Fibroblast of skin of abdomen (primary cell): ENCODE measurements around the gene THAP3.
"Not testable (repeated sequence)": the region's sequence is repeated elsewhere in the genome, so short reads cannot be mapped to it uniquely, and the experiment has no call there.

Source experiments
- DNase-seq: peaks from one replicate; pipeline ENCODE4 v3.0.0-alpha.2; 2013

The THAP3 gene

DNA sequence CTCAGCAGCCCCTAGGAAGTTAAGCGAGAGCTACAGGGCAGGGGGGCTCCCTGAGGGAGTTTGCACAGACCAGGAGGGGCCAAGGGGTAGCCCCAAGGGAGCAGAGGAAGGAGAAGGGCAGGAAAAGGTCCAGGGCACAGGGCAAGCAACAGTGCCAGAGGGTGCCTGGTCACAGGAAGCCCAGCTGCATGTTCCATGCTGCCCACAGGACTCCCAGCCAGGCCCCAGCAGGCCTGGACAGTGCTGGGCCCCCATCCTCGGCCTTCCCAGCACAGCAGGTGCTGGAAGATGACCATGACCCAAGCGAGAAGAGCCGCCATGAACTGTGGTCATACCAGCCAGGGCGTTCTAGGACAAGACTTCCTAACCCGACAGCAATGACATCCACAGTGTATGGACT is 33.0 kb upstream of the THAP3 start:
- no peak for DNase-seq

DNA sequence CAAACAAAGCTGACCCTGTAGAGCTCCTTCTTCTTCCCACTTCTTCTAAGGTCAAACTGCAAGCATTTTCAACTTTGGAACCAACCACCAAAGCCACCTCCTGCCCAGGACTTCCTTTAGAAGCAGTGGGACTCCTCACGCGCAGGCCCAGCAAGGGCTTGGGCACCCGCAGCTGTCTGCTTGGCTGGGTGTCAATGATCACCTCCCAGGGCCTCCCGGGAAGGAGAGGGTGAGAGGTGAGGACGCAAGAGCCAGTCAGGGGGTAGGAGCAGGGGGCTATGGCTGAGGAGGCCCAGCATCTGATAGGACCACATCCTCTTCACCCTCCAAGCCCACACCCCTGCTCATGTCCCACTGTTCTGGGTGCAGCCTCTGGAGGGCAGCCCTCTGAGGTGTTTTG is 32.2 kb upstream of the THAP3 start:
- no peak for DNase-seq

- DNase-seq, result no peak
Observed at GRCh38 chr1:6592865-6593593, 31.6 kb upstream of the THAP3 start.

GRCh38 chr1:6593810-6594209 is 30.9 kb upstream of the THAP3 start:
- no peak for DNase-seq

DNA sequence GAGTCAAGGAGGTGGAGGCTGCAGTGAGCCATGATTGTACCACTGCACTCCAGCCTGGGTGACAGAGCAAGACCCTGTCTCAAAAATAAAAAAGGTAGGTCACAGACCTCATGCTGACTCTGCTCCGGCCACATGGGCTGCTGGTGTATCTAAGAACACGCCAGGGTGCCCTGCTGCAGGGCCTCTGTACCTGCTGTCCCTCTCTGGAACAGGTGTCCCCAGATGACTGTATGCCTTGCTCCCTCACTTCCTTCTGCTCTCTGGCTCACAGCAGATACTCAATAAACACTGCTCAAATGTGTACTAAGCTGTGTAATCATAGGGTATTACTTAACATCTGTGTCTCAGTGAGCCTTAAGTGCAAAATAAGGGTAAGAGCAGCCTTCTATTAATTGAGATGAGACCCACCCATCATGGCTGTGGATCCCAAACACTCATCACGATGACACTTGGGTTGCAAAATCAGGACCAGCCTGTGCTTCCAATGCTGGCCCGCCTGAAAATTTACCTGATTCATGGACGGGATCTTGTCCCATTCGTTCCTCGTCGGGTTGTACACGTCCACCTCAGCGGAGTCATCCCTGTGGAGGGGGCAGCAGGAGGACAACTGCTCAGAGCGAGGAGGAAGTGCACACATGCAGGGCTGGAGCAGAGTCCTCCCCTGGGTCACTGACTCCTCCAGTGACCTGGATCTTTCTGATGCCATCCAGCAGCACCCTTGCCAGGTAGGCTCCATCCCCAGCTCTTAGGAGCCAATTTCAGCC is 29.5 kb upstream of the THAP3 start:
- DNase-seq, result no peak

- DNase-seq, result no peak
Observed at GRCh38 chr1:6596351-6596750, 28.3 kb upstream of the THAP3 start.

- no peak for DNase-seq
Observed at GRCh38 chr1:6596886-6597776, 27.5 kb upstream of the THAP3 start.

- DNase-seq, result no peak
Observed at GRCh38 chr1:6597777-6598131, 26.9 kb upstream of the THAP3 start.

GRCh38 chr1:6599141-6599975 is 25.3 kb upstream of the THAP3 start:
- DNase-seq, result no peak

GRCh38 chr1:6599991-6600390 is 24.7 kb upstream of the THAP3 start:
- not testable (repeated sequence) for DNase-seq

- DNase-seq, result no peak
Observed at GRCh38 chr1:6600410-6601048, 24.1 kb upstream of the THAP3 start.

DNA sequence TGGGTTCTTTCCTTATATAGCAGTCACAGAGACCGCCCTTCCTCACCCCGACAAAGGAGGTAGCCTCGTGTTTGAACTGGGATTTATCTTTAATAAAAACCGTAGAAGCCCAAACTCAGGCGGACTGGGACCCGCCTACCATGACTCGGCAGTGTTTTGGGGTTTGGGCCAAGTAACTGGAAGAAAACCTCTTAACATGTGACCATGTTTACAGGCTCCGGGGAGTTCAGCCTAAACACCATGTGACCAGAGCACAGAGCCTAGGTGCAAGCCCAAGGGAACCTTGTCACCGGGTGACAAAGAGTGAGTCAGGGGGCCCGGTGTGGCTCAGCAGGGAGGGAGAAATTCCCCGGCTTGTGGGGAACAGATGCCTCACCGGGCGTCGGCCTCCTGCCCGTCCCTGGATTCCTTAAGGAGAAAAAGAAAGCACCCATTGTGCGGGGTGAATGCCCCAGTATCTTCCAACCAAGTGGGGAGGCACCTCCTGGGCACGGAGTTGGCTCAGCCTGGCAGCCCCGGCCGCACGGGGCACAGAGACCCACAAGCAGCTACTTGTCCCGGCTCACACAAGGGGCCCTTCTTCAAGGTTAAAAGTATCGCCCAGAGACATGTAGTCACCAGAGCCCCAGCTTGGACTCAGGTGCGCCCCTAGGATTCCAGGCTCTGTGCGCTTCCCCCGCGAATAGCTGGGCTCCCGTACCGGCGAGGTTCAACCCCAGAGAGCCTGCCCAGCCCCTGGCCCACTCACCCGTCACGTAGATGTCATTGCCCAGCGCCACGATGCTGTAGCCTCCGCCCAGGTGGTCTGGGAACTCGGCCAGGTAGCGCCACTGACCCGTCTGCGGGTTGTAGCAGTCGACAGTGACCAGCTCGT is 23.4 kb upstream of the THAP3 start:
- peak; percentile 87 for DNase-seq

GRCh38 chr1:6601923-6602668 is 22.6 kb upstream of the THAP3 start:
- no peak for DNase-seq

- peak; percentile 92 for DNase-seq
Observed at GRCh38 chr1:6602669-6603237, 21.9 kb upstream of the THAP3 start, which contains the start of gene KLHL21. Gene KLHL21 (minus strand): TSS chr1:6602869. CDS start chr1:6602817, 52 bp downstream.

GRCh38 chr1:6603238-6603914 is 21.3 kb upstream of the THAP3 start:
- peak; percentile 84 for DNase-seq

DNA sequence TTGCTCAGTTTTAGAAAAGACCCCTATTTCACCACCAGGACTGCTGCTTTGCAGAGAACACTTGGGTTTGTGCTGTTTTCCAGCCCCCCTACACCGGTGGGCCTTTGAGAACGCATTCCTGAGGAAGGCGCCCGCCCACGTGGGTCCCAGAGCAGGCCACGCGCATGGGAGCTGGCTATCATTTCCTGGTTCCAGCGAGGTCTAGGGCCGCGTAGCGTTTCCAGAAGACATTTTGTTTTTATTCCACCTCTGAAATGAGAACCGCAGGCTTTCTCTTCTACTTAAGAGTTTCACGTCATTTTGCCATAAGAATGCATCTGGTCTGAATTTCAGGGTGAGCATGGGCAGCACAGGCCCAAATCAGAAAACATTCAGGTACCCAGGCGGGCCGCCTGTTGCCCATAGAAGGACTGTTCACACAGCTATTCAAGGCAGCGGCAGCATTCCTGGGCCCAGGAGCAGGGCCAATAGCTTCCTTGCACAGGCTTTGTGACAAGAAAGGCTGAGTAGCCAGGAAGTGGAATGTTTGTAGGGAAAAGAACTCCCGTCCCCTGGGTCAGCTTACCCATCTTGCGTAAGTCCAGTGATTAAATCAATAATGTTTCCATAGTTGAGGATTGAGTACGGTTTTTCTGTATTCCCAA is 20.6 kb upstream of the THAP3 start:
- DNase-seq, result peak; percentile 89

DNA sequence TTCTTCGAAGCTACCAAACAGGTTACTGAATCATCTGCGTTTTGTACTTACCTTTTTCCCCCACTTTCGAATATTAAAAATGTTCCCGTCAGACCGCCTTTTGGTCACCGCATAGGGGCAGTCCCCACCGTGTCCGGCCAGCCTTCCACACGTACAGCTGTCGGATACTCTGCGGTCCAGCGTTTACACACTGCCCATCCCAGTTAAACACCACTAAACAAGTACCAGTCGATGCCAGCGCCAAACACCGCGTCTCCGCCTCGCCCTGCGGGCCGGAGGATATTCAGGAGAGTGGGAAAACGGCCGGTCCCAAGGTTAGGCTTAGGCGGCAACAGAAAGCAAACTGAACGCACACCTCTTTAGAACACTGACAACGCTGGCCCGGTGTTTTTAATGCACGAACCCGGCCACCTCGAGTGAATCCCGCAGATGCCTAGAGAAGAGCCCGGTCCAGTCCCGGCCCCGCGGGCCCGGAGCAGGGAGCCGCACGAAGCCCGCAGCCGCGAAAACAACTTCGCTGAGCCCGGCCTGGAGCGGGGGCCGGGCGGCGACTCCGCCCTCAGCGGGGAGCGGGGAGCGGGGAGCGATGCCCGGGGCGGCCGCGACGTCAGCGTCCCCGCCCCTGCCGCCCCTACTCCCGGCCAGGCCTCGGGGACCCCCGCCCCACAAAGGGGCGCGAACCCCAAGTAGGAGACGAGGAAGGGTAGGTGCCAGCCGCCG is 11.9 kb upstream of the THAP3 start:
- no peak for DNase-seq
